ENCODE data around the gene TSC1. TPM values are rescaled to one million over a fixed set of nuclear protein-coding genes. Genes with fewer than 3 reads are reported as not detected.

Gene TSC1
- total and polyA plus RNA-seq, 10 of the 15 experiments (the other 5 are each of a cell fraction or from before 2014, with no cell fraction given): 4.0 to 48.0 (median 14.9) TPM

DNA sequence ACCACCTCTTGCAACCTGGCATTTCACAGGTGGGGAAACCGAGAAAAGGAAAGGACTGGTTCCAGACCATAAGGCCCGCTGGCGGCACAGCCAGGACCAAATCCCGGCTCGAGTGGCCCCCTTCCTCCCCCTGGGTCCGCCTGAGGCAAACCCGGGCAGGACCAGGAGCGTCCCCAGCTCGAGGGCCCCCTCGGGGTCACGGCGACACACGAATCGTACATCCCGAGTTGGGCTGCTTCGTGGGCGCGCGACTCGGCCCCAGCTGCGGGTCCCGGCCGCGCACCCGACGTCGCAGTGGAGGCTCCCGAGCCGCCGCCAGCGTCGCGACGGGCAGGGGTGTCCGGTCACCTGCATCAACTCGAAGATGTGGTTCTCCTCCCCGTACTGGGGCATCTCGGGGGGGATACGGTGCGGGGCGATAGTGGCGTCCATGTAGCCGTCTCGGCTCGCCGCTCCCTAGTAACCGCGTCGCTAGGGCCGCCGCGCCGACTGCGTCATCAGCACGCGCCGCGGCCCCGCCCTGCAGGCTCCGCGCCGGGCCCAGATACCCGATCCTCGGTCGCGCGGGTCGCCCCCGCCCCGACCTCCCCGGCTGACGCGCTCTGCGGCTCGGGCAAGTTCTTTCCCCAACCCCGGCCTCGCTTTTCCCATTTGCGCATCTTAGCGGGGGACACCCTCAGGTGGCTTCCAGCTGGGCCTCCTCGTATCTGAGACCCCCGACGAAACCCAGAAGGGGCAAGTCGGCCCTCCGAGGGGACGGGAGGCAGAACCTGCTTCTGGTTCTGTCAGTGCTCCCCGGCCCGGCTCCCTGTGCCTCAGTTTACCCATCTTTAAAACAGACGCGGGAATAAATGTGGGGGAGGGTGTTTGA lies 66.4 kb downstream of the TSC1 start, which contains the start of gene AK8 (continued):
- TF ChIP-seq, protein P1, sequence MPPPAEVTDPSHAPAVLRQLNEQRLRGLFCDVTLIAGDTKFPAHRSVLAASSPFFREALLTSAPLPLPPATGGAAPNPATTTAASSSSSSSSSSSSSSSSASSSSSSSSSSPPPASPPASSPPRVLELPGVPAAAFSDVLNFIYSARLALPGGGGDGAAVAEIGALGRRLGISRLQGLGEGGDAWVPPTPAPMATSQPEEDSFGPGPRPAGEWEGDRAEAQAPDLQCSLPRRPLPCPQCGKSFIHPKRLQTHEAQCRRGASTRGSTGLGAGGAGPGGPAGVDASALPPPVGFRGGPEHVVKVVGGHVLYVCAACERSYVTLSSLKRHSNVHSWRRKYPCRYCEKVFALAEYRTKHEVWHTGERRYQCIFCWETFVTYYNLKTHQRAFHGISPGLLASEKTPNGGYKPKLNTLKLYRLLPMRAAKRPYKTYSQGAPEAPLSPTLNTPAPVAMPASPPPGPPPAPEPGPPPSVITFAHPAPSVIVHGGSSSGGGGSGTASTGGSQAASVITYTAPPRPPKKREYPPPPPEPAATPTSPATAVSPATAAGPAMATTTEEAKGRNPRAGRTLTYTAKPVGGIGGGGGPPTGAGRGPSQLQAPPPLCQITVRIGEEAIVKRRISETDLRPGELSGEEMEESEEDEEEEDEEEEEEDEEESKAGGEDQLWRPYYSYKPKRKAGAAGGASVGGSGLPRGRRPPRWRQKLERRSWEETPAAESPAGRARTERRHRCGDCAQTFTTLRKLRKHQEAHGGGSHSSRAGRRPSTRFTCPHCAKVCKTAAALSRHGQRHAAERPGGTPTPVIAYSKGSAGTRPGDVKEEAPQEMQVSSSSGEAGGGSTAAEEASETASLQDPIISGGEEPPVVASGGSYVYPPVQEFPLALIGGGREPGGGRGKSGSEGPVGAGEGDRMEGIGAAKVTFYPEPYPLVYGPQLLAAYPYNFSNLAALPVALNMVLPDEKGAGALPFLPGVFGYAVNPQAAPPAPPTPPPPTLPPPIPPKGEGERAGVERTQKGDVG (CRISPR knock-in tag; IDR thresholded peaks at IDR 0.05): no peak
- TF ChIP-seq IKZF1 (conservative IDR thresholded peaks at IDR 0.05) (peak; percentile 98), SRF (IDR thresholded peaks at IDR 0.05; ENCODE audit: low read depth in 2 of 2, low read length in 2 of 2) (peak in 1 of 2 experiments; percentile 87; a peak in 2 of 4 replicates), NBN (IDR thresholded peaks at IDR 0.05) (no peak), EED (IDR thresholded peaks at IDR 0.05; ENCODE audit: low read depth) (0 out of 2 replicates have a peak, but pooled peaks have one; percentile 45), IKZF2 (IDR thresholded peaks at IDR 0.05) (no peak), NR2C1 (IDR thresholded peaks at IDR 0.05) (no peak; the same call in 1 of the 2 replicates), SMC3 (IDR thresholded peaks at IDR 0.05; ENCODE audit: borderline replicate concordance, low read length) (no peak), TCF3 (IDR thresholded peaks at IDR 0.05; ENCODE audit: borderline replicate concordance, insufficient read depth, low read depth, low read length) (no peak), SREBF2 (IDR thresholded peaks at IDR 0.05; ENCODE audit: low read length) (no peak), SIN3A (IDR thresholded peaks at IDR 0.05; ENCODE audit: low read depth, low read length) (peak; percentile 98), YY1 (IDR thresholded peaks at IDR 0.05; ENCODE audit: low read depth, low read length) (peak; percentile 68; the same call in 1 of the 2 replicates)
- TF ChIP-seq, protein P2, sequence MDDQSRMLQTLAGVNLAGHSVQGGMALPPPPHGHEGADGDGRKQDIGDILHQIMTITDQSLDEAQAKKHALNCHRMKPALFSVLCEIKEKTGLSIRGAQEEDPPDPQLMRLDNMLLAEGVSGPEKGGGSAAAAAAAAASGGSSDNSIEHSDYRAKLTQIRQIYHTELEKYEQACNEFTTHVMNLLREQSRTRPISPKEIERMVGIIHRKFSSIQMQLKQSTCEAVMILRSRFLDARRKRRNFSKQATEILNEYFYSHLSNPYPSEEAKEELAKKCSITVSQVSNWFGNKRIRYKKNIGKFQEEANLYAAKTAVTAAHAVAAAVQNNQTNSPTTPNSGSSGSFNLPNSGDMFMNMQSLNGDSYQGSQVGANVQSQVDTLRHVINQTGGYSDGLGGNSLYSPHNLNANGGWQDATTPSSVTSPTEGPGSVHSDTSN (IDR thresholded peaks at IDR 0.05; ENCODE audit: insufficient replicate concordance, low read depth, low read length): no peak
- TF ChIP-seq, protein P3, sequence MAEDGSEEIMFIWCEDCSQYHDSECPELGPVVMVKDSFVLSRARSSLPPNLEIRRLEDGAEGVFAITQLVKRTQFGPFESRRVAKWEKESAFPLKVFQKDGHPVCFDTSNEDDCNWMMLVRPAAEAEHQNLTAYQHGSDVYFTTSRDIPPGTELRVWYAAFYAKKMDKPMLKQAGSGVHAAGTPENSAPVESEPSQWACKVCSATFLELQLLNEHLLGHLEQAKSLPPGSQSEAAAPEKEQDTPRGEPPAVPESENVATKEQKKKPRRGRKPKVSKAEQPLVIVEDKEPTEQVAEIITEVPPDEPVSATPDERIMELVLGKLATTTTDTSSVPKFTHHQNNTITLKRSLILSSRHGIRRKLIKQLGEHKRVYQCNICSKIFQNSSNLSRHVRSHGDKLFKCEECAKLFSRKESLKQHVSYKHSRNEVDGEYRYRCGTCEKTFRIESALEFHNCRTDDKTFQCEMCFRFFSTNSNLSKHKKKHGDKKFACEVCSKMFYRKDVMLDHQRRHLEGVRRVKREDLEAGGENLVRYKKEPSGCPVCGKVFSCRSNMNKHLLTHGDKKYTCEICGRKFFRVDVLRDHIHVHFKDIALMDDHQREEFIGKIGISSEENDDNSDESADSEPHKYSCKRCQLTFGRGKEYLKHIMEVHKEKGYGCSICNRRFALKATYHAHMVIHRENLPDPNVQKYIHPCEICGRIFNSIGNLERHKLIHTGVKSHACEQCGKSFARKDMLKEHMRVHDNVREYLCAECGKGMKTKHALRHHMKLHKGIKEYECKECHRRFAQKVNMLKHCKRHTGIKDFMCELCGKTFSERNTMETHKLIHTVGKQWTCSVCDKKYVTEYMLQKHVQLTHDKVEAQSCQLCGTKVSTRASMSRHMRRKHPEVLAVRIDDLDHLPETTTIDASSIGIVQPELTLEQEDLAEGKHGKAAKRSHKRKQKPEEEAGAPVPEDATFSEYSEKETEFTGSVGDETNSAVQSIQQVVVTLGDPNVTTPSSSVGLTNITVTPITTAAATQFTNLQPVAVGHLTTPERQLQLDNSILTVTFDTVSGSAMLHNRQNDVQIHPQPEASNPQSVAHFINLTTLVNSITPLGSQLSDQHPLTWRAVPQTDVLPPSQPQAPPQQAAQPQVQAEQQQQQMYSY (CRISPR knock-in tag; IDR thresholded peaks at IDR 0.05): no peak
- TF ChIP-seq, protein P4, sequence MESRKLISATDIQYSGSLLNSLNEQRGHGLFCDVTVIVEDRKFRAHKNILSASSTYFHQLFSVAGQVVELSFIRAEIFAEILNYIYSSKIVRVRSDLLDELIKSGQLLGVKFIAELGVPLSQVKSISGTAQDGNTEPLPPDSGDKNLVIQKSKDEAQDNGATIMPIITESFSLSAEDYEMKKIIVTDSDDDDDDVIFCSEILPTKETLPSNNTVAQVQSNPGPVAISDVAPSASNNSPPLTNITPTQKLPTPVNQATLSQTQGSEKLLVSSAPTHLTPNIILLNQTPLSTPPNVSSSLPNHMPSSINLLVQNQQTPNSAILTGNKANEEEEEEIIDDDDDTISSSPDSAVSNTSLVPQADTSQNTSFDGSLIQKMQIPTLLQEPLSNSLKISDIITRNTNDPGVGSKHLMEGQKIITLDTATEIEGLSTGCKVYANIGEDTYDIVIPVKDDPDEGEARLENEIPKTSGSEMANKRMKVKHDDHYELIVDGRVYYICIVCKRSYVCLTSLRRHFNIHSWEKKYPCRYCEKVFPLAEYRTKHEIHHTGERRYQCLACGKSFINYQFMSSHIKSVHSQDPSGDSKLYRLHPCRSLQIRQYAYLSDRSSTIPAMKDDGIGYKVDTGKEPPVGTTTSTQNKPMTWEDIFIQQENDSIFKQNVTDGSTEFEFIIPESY (IDR thresholded peaks at IDR 0.05): no peak
- TF ChIP-seq, protein P5, sequence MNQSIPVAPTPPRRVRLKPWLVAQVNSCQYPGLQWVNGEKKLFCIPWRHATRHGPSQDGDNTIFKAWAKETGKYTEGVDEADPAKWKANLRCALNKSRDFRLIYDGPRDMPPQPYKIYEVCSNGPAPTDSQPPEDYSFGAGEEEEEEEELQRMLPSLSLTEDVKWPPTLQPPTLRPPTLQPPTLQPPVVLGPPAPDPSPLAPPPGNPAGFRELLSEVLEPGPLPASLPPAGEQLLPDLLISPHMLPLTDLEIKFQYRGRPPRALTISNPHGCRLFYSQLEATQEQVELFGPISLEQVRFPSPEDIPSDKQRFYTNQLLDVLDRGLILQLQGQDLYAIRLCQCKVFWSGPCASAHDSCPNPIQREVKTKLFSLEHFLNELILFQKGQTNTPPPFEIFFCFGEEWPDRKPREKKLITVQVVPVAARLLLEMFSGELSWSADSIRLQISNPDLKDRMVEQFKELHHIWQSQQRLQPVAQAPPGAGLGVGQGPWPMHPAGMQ (IDR thresholded peaks at IDR 0.05; ENCODE audit: borderline replicate concordance): no peak
